ENCODE data around the gene XPO4.

DNA sequence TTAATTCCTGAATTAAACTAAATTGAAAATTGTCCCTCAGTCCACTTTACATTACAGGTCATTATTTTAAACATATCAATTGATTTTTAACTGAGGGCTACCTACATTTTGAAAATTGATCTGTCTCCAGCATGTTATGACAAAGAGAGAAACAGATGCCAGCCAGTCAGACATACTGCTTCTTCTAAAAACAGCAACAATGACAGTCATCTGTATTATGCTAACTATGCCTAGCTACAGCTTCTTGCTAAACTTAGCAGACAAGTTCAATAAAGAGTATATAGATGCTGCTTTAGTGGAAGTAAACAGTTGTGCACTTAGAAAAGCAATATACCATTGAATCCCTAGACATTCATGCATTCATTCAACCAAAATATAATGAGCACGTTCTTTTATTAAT is 80.1 kb downstream of the XPO4 start:
- TF ChIP-seq, protein P1, sequence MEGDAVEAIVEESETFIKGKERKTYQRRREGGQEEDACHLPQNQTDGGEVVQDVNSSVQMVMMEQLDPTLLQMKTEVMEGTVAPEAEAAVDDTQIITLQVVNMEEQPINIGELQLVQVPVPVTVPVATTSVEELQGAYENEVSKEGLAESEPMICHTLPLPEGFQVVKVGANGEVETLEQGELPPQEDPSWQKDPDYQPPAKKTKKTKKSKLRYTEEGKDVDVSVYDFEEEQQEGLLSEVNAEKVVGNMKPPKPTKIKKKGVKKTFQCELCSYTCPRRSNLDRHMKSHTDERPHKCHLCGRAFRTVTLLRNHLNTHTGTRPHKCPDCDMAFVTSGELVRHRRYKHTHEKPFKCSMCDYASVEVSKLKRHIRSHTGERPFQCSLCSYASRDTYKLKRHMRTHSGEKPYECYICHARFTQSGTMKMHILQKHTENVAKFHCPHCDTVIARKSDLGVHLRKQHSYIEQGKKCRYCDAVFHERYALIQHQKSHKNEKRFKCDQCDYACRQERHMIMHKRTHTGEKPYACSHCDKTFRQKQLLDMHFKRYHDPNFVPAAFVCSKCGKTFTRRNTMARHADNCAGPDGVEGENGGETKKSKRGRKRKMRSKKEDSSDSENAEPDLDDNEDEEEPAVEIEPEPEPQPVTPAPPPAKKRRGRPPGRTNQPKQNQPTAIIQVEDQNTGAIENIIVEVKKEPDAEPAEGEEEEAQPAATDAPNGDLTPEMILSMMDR (IDR thresholded peaks at IDR 0.05; ENCODE audit: low read depth, low read length) = no peak
- no peak for TF ChIP-seq EZH2phosphoT487 (IDR thresholded peaks at IDR 0.05; ENCODE audit: low read depth)

Measured in OCI-LY3 (cell line).